ENCODE data around the gene HOXA5.
A peak's percentile ranks its signal among the peaks of the same experiment; 100 is the strongest.

HOXA5 gene

GRCh38 chr7:27155816-27156507 is 12.5 kb upstream of the HOXA5 start:
- TF ChIP-seq CTCF (IDR thresholded peaks at IDR 0.05) = no peak
- no peak overlapping the region for H3K27ac ChIP-seq
- DNase-seq (ENCODE audit: low spot score) = no peak
- peak overlapping the region; percentile 53 for H3K4me3 ChIP-seq

- DNase-seq (ENCODE audit: low spot score) = no peak
- peak overlapping the region; percentile 46 for H3K4me3 ChIP-seq
- no peak overlapping the region for H3K27ac ChIP-seq
- no peak for TF ChIP-seq CTCF (IDR thresholded peaks at IDR 0.05)
Measured at GRCh38 chr7:27154901-27155815, 11.7 kb upstream of the HOXA5 start.

DNA sequence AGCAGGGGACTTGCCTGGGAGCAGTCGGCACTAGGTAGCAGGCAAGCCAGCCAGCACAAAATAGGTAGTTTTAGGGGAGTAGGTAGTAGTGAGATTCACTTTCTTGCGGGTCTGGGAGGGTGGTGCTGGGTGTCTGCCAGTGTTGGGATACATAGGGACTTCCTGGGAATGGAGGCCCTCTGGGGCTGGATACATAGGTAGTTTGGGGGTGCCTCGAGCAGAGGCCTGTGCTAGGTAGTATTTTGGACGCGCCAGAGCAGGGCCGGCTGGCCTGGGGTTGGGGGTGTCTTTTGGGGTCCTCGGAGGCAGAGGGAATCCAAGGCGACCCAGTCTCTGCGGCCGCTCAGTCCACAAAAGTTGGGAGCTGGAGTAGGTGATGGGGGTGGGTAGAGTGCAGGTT is 10.9 kb upstream of the HOXA5 start:
- no peak for DNase-seq (ENCODE audit: low spot score)
- Histone ChIP-seq H3K27ac (no peak overlapping the region), H3K4me3 (no peak overlapping the region)
- no peak for TF ChIP-seq CTCF (IDR thresholded peaks at IDR 0.05)

GRCh38 chr7:27153526-27153925 is 10.0 kb upstream of the HOXA5 start:
- no peak for DNase-seq (ENCODE audit: low spot score)
- no peak overlapping the region for H3K4me3 ChIP-seq
- no peak for TF ChIP-seq CTCF (IDR thresholded peaks at IDR 0.05)
- no peak overlapping the region for H3K27ac ChIP-seq

GRCh38 chr7:27152816-27153442 is 9.4 kb upstream of the HOXA5 start:
- no peak for DNase-seq (ENCODE audit: low spot score)
- peak overlapping the region; percentile 60 for H3K4me3 ChIP-seq
- TF ChIP-seq CTCF (IDR thresholded peaks at IDR 0.05) = no peak
- no peak overlapping the region for H3K27ac ChIP-seq

GRCh38 chr7:27151931-27152815 is 8.7 kb upstream of the HOXA5 start, which contains the start of gene HOXA3:
Gene HOXA3 (minus strand): TSS chr7:27152583. CDS start chr7:27110640, 41,943 bp downstream.
- H3K27ac ChIP-seq = no peak within 1 kb of the TSS
- DNase-seq (ENCODE audit: low spot score) = peak; percentile 59
- peak within 1 kb of the TSS; percentile 60 for H3K4me3 ChIP-seq
- no peak for TF ChIP-seq CTCF (IDR thresholded peaks at IDR 0.05)
